HepG2 (cell line): ENCODE data around the gene DCAKD. TPM values are rescaled to one million over a fixed set of nuclear protein-coding genes. Genes with fewer than 3 reads are reported as not detected.

Experiments
- ADNP ChIP-seq: sonication (generic); formaldehyde crosslinking; IDR thresholded peaks from 2 replicates; pipeline ENCODE4 v1.4.0; 2020; ENCODE audit warnings: missing genetic modification reagents
- AHR ChIP-seq: IDR thresholded peaks from 2 replicates; pipeline ENCODE4 v1.6.1; 2018; ENCODE audit warnings: missing genetic modification reagents, missing compliant biosample characterization
- DNMT3B ChIP-seq: conservative IDR thresholded peaks from 2 replicates; pipeline ENCODE4 v1.6.1; 2016; ENCODE audit warnings: missing biosample characterization, control low read depth
- HES4 ChIP-seq: sonication (generic); formaldehyde crosslinking; IDR thresholded peaks from 2 replicates; pipeline ENCODE4 v1.9.0; 2021; ENCODE audit warnings: mild to moderate bottlenecking, missing genetic modification reagents, borderline replicate concordance
- JUNB ChIP-seq: sonication (generic); formaldehyde crosslinking; IDR thresholded peaks from 2 replicates; pipeline ENCODE4 v1.8.0; 2022; ENCODE audit warnings: missing genetic modification reagents, mild to moderate bottlenecking, borderline replicate concordance
- MED13 ChIP-seq: sonication (generic); formaldehyde crosslinking; IDR thresholded peaks from 2 replicates; pipeline ENCODE4 v1.5.0; 2020; ENCODE audit warnings: missing genetic modification reagents
- NFE2L1 ChIP-seq: sonication (generic); formaldehyde crosslinking; IDR thresholded peaks from 2 replicates; pipeline ENCODE4 v1.4.0; 2020; ENCODE audit warnings: missing genetic modification reagents, mild to moderate bottlenecking, borderline replicate concordance
- NFYC ChIP-seq: IDR thresholded peaks from 2 replicates; pipeline ENCODE4 v1.6.1; 2016; ENCODE audit warnings: missing genetic modification reagents, missing compliant biosample characterization
- NR2F1 ChIP-seq, 2 experiments: fragments of 450-650 bp in 1 of 2; formaldehyde crosslinking in 1 of 2; IDR thresholded peaks; 2 replicates each; pipeline versions ENCODE4 v1.5.0 to v1.6.1; 2016 to 2020; ENCODE audit warnings: mild to moderate bottlenecking in 1 of 2, missing compliant biosample characterization in 1 of 2, missing genetic modification reagents in 1 of 2, moderate library complexity in 1 of 2
- PHF8 ChIP-seq: sonication (generic); formaldehyde crosslinking; IDR thresholded peaks from 2 replicates; pipeline ENCODE4 v1.5.0; 2020; ENCODE audit warnings: missing genetic modification reagents
- PTBP1 ChIP-seq: fragments of 200-400 bp; formaldehyde crosslinking; IDR thresholded peaks from 2 replicates; pipeline ENCODE4 v1.6.1; 2018; ENCODE audit warnings: low read length, low read depth; ENCODE audit not compliant: poor library complexity, severe bottlenecking
- RARA ChIP-seq: IDR thresholded peaks from 2 replicates; pipeline ENCODE4 v1.6.1; 2016; ENCODE audit warnings: missing genetic modification reagents, missing compliant biosample characterization
- RFXAP ChIP-seq: sonication (generic); formaldehyde crosslinking; IDR thresholded peaks from 2 replicates; pipeline ENCODE4 v1.4.0; 2020; ENCODE audit warnings: missing genetic modification reagents, borderline replicate concordance
- TAF15 ChIP-seq: fragments of 200-400 bp; formaldehyde crosslinking; IDR thresholded peaks from one replicate; pipeline ENCODE4 v1.6.1; 2018; ENCODE audit warnings: mild to moderate bottlenecking, low read depth, low read length; ENCODE audit not compliant: poor library complexity, severe bottlenecking
- XBP1 ChIP-seq: sonication (generic); formaldehyde crosslinking; IDR thresholded peaks from 2 replicates; pipeline ENCODE4 v1.5.0; 2020; ENCODE audit warnings: missing genetic modification reagents
- ZFP36 ChIP-seq: fragments of 150-350 bp; IDR thresholded peaks from 2 replicates; pipeline ENCODE4 v1.6.1; 2018; ENCODE audit warnings: borderline replicate concordance, low read length, low read depth; ENCODE audit not compliant: partially characterized antibody
- ZFP36L1 ChIP-seq: sonication (generic); formaldehyde crosslinking; IDR thresholded peaks from 2 replicates; pipeline ENCODE4 v1.8.0; 2022; ENCODE audit warnings: mild to moderate bottlenecking, missing genetic modification reagents, moderate library complexity
- ZFP41 ChIP-seq: sonication (generic); formaldehyde crosslinking; IDR thresholded peaks from 2 replicates; pipeline ENCODE4 v1.4.0; 2020; ENCODE audit warnings: mild to moderate bottlenecking, missing genetic modification reagents, borderline replicate concordance
- ZNF17 ChIP-seq: sonication (generic); formaldehyde crosslinking; IDR thresholded peaks from 2 replicates; pipeline ENCODE4 v1.5.0; 2020; ENCODE audit warnings: mild to moderate bottlenecking, missing genetic modification reagents
- ZNF264 ChIP-seq: sonication (generic); formaldehyde crosslinking; IDR thresholded peaks from 2 replicates; pipeline ENCODE4 v1.4.0; 2020; ENCODE audit warnings: missing genetic modification reagents
- ZNF354B ChIP-seq: sonication (generic); formaldehyde crosslinking; IDR thresholded peaks from 2 replicates; pipeline ENCODE4 v1.8.0; 2022; ENCODE audit warnings: mild to moderate bottlenecking, missing genetic modification reagents
- ZNF468 ChIP-seq: sonication (generic); formaldehyde crosslinking; IDR thresholded peaks from 2 replicates; pipeline ENCODE4 v1.8.0; 2022; ENCODE audit warnings: mild to moderate bottlenecking, moderate library complexity, missing genetic modification reagents
- ZNF546 ChIP-seq: sonication (generic); formaldehyde crosslinking; conservative IDR thresholded peaks from 2 replicates; pipeline ENCODE4 v1.8.1; 2023; ENCODE audit warnings: mild to moderate bottlenecking, missing genetic modification reagents
- ZNF749 ChIP-seq: sonication (generic); formaldehyde crosslinking; IDR thresholded peaks from 2 replicates; pipeline ENCODE4 v1.8.0; 2022; ENCODE audit warnings: mild to moderate bottlenecking, missing genetic modification reagents, moderate library complexity, borderline replicate concordance
- ZSCAN31 ChIP-seq: sonication (generic); formaldehyde crosslinking; IDR thresholded peaks from 2 replicates; pipeline ENCODE4 v1.5.0; 2020; ENCODE audit warnings: low read depth, mild to moderate bottlenecking, missing genetic modification reagents
- polyA plus RNA-seq, 8 experiments: library from polyadenylated mRNA; depleted of rRNA in 3 of 8; stranded (reverse) in 7 of 8; unstranded in 1 of 8; fragments of >200 nt; fragmentation: Illumina TruSeq in 4 of 8; extraction: Trizol in 4 of 8; gene quantifications; 2 replicates each; pipeline versions ENCODE4 v1.2.1 to v1.2.3, GENCODE V29; 2011 to 2016; ENCODE audit warnings: low read depth in 4 of 8, missing spikeins in 1 of 8, mixed read lengths in 1 of 8; ENCODE audit not compliant: insufficient read depth in 1 of 8
- total RNA-seq, 5 experiments: library from RNA; depleted of rRNA; stranded (reverse); fragments of >200 nt; fragmentation: Illumina TruSeq; extraction: Trizol; gene quantifications; 2 replicates each; pipeline ENCODE4 v1.2.3, GENCODE V29; 2016; ENCODE audit warnings: low read depth in 1 of 5
- TF ChIP-seq, protein P1 (sequence below): sonication (generic); formaldehyde crosslinking; IDR thresholded peaks from 2 replicates; pipeline ENCODE4 v1.4.0; 2020; ENCODE audit warnings: low read depth, mild to moderate bottlenecking, missing genetic modification reagents
- TF ChIP-seq, protein P2 (sequence below): sonication (generic); formaldehyde crosslinking; IDR thresholded peaks from 2 replicates; pipeline ENCODE4 v1.5.0; 2020; ENCODE audit warnings: missing genetic modification reagents, mild to moderate bottlenecking, borderline replicate concordance
- TF ChIP-seq, protein P3 (sequence below): fragments of 450-650 bp; IDR thresholded peaks from 2 replicates; pipeline ENCODE4 v1.6.1; 2017; ENCODE audit warnings: mild to moderate bottlenecking

DCAKD gene
- total and polyA plus RNA-seq, 2 of the 13 experiments (the other 11 are each of a cell fraction or from before 2014, with no cell fraction given): 25.9 to 29.2 TPM

DNA sequence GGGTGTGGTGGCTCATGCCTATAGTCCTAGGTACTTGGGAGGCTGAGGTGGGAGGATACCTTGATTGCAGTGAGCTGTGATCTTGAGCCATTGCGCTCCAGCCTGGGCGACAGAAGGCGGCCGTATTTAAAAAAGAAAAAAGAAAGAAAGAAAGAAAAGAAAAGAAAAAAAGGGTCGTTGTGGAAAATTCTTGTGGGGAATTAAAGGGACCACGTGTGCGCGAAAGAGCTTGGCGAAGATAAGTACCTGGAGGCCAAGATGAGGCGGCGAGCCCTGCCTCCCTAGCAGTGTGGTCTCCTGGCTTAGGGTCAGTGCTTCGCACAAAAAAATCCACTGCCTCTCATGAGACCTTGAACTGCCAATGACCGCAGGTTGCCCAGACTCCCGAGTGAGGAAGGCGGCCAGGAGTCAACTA lies 9.0 kb upstream of the DCAKD start (continued):
- TF ChIP-seq PTBP1: no peak
- no peak for TF ChIP-seq HES4 (CRISPR knock-in tag)
- no peak for TF ChIP-seq ZFP36L1 (CRISPR knock-in tag)
- TF ChIP-seq DNMT3B (CRISPR knock-in tag): no peak
- TF ChIP-seq, protein P1, sequence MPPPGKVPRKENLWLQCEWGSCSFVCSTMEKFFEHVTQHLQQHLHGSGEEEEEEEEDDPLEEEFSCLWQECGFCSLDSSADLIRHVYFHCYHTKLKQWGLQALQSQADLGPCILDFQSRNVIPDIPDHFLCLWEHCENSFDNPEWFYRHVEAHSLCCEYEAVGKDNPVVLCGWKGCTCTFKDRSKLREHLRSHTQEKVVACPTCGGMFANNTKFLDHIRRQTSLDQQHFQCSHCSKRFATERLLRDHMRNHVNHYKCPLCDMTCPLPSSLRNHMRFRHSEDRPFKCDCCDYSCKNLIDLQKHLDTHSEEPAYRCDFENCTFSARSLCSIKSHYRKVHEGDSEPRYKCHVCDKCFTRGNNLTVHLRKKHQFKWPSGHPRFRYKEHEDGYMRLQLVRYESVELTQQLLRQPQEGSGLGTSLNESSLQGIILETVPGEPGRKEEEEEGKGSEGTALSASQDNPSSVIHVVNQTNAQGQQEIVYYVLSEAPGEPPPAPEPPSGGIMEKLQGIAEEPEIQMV (CRISPR knock-in tag): no peak; the same call in 1 of the 2 replicates
- no peak for TF ChIP-seq ADNP (CRISPR knock-in tag)
- no peak for TF ChIP-seq NFE2L1 (CRISPR knock-in tag)
- no peak for TF ChIP-seq ZNF546 (CRISPR knock-in tag)
- 0 out of 2 replicates have a peak, but pooled peaks have one; percentile 67 for TF ChIP-seq XBP1 (CRISPR knock-in tag)
- TF ChIP-seq NFYC (CRISPR knock-in tag): no peak
- TF ChIP-seq PHF8 (CRISPR knock-in tag): no peak
- TF ChIP-seq AHR (CRISPR knock-in tag): no peak
- TF ChIP-seq TAF15: no peak
- no peak for TF ChIP-seq JUNB (CRISPR knock-in tag)
- peak; percentile 74; the same call in 1 of the 2 replicates for TF ChIP-seq MED13
- no peak for TF ChIP-seq ZNF354B (CRISPR knock-in tag)
- 0 out of 2 replicates have a peak, but pooled peaks have one; percentile 13 for TF ChIP-seq RFXAP (CRISPR knock-in tag)
- TF ChIP-seq NR2F1 (CRISPR knock-in tag; IDR thresholded peaks at IDR 0.05): no peak
- no peak for TF ChIP-seq ZNF17
- no peak for TF ChIP-seq ZFP41 (CRISPR knock-in tag)
- peak; percentile 58; the same call in 1 of the 2 replicates for TF ChIP-seq ZNF264 (CRISPR knock-in tag)
- TF ChIP-seq, protein P2, sequence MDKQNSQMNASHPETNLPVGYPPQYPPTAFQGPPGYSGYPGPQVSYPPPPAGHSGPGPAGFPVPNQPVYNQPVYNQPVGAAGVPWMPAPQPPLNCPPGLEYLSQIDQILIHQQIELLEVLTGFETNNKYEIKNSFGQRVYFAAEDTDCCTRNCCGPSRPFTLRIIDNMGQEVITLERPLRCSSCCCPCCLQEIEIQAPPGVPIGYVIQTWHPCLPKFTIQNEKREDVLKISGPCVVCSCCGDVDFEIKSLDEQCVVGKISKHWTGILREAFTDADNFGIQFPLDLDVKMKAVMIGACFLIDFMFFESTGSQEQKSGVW (CRISPR knock-in tag): peak; percentile 52; the same call in 1 of the 2 replicates
- no peak for TF ChIP-seq ZNF749 (CRISPR knock-in tag)
- TF ChIP-seq ZFP36: no peak
- peak; percentile 88 for TF ChIP-seq RARA
- TF ChIP-seq, protein P3, sequence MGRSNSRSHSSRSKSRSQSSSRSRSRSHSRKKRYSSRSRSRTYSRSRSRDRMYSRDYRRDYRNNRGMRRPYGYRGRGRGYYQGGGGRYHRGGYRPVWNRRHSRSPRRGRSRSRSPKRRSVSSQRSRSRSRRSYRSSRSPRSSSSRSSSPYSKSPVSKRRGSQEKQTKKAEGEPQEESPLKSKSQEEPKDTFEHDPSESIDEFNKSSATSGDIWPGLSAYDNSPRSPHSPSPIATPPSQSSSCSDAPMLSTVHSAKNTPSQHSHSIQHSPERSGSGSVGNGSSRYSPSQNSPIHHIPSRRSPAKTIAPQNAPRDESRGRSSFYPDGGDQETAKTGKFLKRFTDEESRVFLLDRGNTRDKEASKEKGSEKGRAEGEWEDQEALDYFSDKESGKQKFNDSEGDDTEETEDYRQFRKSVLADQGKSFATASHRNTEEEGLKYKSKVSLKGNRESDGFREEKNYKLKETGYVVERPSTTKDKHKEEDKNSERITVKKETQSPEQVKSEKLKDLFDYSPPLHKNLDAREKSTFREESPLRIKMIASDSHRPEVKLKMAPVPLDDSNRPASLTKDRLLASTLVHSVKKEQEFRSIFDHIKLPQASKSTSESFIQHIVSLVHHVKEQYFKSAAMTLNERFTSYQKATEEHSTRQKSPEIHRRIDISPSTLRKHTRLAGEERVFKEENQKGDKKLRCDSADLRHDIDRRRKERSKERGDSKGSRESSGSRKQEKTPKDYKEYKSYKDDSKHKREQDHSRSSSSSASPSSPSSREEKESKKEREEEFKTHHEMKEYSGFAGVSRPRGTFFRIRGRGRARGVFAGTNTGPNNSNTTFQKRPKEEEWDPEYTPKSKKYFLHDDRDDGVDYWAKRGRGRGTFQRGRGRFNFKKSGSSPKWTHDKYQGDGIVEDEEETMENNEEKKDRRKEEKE: no peak
- no peak for TF ChIP-seq ZSCAN31 (CRISPR knock-in tag)
- TF ChIP-seq ZNF468 (CRISPR knock-in tag): no peak
